ENCODE data around the gene AFDN.

Gene AFDN

GRCh38 chr6:167921831-167922230 lies 95.1 kb downstream of the AFDN start:
- DNase-seq (ENCODE audit: low read depth in 2 of 2): no peak

DNA sequence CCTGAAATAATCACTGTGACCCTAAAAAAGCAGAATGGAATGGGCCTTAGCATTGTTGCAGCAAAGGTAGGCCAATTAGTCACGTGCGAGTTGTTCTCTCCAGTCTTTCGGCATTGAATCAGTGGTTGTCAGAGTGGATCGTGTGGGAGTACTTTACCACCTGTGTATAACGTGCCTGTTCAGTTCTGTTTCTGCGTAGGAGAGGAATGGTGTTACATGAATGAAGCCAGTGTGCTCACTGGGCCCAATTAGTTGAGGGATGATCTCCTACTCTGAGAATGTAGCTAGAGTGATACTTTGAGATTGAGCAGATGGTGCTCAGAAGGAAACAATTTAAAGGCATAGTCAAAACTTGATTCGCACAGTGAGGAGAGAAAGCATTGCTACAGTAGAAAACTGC lies 98.3 kb downstream of the AFDN start:
- no peak for DNase-seq (ENCODE audit: low read depth in 2 of 2)

- DNase-seq (ENCODE audit: low read depth in 2 of 2): no peak
Measured at GRCh38 chr6:167927246-167927645, 100.5 kb downstream of the AFDN start.

DNA sequence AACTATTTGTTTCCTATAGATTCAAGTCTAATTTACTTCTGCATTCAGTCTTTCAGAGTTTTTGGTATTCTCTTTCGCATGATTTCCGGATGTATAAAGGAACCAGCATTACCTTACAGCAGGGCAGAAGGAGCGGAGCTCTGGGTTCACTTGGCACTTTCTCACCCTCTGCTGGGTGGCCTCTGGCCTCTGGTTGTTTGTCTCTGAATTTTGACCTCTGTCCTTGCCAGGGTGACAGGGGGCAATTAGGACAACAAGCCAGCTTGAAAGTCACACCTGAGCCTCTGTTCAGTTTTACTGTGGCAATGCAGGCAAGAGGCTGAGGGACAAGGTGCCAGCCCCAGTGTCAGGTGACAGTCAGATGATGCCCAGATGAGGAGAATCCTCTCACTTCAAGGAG lies 101.4 kb downstream of the AFDN start:
- DNase-seq (ENCODE audit: low read depth in 2 of 2): no peak

DNA sequence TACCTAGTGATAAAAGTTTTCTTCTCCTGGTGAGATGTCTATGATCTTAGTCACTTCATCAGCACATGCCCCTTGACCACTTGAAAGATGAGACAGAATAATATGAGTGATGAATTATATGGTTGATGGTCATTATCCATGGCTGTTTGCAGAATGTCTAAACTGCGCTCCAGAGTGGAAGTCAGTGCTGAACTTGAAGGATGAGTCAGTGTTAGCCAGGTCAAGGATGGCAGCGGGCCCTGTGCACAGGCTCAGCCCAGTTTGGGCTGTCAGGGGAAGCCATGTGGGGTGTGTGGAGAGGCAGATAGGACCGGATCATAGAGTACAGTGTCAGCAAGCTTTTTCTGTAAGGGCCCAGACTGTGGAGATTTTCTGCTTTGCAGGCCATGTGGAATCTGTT lies 103.6 kb downstream of the AFDN start:
- DNase-seq (ENCODE audit: low read depth in 2 of 2): no peak

GRCh38 chr6:167932468-167933276 lies 106.0 kb downstream of the AFDN start:
- DNase-seq (ENCODE audit: low read depth in 2 of 2): no peak

GRCh38 chr6:167933290-167933689 lies 106.6 kb downstream of the AFDN start:
- DNase-seq (ENCODE audit: low read depth in 2 of 2): no peak

- no peak for DNase-seq (ENCODE audit: low read depth in 2 of 2)
Measured at GRCh38 chr6:167933847-167934246, 107.1 kb downstream of the AFDN start.

DNA sequence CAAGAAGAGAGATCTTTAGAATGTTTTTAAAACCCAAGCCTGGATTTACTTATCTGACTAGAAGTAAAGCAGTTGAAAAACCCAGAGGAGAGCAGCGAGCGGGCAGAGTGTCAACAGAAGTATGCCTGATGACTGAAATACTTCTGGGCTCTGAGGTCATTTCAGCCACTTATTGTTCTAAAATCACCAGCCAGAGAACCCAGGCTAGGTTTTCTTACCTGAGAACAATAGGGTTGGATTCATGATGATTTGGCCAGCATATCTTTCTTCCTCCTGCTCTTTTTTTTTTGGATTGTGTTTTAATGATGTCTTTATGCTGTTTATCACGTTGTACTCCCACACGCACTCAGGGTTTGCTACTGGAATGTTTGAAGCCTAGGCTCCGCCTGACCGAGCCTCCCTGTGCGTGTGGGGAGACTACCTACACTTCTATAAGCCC lies 107.7 kb downstream of the AFDN start:
- DNase-seq (ENCODE audit: low read depth in 2 of 2): no peak

GRCh38 chr6:167936051-167936450 lies 109.3 kb downstream of the AFDN start:
- no peak for DNase-seq (ENCODE audit: low read depth in 2 of 2)

GRCh38 chr6:167937301-167937700 lies 110.6 kb downstream of the AFDN start:
- no peak for DNase-seq (ENCODE audit: low read depth in 2 of 2)

DNA sequence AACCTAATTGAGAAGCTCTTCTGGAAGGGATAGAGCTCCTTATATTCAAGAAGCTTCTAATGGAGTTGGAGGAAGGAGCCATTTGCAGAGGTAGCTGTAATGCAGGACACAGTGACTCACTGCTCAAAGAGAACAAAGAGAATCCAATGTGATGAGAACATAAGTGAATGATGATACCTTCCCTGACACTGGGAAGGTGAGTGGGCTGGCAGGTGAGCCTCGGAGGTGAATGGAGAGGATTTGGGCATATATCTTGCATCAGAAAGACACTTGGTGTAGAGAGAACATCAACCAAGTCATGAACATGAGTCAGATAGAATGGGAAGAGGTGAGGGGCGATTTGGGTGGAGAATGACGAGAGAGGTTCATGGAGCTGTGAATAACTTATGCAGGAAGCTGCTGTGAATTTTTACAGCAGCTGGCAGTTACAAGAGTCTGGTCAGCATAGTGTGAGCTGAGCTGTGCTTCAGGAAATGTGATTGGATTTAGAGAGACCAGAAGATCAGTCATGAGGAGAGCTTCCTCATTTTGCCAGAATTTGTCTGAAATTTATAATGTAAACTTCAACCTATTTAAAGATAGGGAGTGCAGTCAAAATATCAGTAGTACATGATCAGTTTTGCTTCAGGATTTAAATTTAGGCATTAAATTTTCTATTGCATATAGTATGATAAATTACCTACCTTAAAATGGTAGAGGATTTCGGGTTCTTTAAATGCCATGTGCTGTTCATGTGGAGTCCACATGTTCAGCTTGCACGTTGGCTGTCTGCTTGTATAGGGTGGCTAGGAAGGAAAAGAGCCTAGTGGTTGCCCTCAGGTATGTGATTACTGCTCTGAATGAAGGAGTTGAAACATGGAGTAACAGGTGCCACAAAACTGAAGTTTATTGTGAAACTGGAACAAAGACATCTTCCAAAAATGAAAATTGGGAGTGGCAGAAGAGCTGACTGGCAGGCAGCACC lies 111.5 kb downstream of the AFDN start:
- no peak for DNase-seq (ENCODE audit: low read depth in 2 of 2)

DNA sequence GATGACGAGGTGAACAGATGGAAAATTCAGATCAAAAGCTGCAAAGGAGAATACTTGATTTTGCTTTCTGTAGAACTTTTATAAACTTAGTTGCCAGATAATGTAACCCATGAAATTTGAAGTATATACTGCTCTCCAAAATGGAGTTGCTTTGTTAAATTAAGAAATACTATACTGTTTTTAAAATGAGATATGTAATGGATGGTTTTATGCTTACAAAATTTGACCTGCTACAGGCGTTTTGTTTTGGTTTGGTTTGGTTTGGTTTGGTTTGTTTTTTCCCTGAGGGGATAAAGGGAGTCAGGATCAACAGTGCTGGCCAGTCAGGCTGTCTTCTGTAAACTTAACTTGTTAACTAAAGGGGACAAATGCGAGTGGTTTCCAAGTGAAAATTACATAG lies 115.1 kb downstream of the AFDN start:
- DNase-seq (ENCODE audit: low read depth in 2 of 2): no peak

DNA sequence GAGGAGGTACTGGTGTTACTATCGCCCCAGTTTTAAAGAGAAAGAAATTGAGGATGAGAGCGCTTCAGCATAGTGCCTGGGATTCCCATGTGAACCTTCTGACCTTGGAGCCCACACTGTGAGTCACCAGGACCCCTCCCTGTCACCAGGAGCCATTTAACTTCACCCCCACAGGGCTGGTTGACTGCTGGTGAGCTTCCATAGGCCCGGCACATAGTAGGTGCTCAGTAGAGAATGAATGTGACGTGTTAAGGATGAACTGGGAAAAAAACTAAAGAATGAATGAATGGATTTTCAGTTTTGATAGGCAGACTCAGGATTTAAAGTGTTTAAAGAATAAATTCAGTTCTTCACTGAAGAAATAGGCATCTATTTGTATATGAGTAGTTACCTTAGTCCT lies 117.4 kb downstream of the AFDN start:
- DNase-seq (ENCODE audit: low read depth in 2 of 2): no peak

DNA sequence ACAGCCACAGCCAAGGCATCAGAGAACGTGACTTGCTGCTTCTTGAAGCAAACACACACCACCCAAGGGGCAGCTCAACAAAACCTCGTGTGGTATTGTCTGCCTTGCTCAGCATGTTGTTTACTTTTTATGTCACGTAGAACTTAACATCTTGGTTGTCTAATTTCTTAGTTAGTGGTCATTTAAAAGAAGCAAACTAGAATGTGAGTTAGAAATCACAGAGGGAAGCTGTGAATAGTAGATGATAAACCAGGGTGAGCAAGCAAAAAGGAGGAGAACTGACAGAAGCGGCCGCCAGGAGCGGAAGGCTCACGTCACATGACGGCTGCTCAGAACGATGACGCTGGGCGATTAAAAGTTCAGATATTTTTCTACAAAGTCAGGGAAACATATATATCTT lies 119.3 kb downstream of the AFDN start:
- no peak for DNase-seq (ENCODE audit: low read depth in 2 of 2)

DNA sequence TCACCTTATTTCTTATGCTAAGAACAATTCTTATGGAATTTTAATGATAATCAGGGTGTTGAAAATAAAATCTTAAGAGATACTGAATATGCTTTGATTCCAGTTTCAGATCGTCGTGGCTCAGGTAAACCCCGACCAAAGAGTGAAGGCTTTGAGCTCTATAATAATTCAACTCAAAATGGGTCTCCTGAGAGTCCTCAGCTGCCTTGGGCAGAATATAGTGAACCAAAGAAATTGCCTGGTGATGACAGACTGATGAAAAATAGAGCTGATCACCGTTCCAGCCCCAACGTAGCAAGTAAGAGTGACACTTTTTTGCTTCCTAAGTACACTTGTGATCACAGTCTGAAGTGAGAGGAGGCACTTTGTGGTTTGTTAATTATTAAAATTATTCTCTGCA lies 119.9 kb downstream of the AFDN start:
- no peak for DNase-seq (ENCODE audit: low read depth in 2 of 2)

DNA sequence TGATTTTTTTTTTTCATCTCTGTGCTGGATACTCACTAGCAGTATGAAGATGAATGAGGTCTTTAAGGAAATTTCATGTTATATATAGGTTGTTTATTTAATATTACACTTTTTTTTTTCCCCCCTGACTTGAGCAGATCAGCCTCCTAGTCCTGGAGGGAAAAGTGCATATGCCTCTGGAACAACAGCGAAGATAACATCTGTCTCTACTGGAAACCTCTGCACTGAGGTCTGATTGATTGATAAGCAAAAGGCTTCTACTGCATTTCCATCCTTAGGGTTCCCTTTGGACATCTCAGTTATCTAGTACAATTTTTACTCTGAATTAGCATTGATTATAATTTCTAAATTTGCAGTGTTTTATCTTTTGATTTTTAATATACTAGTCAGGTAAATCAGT lies 121.0 kb downstream of the AFDN start:
- no peak for DNase-seq (ENCODE audit: low read depth in 2 of 2)

GRCh38 chr6:167948716-167949115 lies 122.0 kb downstream of the AFDN start:
- DNase-seq (ENCODE audit: low read depth in 2 of 2): no peak

DNA sequence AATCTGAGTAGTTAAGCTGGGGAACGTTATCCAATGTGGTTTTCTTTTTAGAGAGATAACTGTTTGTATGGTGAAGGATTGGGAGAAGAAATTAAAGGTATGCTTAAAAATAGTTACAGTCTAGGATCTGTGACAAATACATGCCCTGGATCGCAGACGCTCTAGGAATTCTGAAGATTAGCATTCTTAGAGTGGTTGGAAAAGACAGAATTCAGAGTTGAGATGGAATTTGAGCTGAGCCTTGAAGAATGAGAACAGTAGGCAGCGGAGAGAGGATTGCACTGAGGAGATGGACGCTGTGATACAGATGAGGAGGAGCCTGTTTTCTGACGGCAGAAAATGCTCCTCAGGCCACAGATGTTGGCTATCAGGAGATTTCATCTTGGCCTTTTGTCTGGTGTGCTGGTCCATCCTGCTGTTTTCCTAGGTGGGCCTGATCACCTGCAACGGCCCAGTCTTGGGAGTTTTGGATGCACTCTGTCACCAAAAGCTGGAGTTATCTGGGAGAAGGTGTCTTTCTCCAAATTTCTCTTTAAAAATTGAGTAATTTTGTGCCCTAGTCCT lies 122.5 kb downstream of the AFDN start:
- DNase-seq (ENCODE audit: low read depth in 2 of 2): no peak

GRCh38 chr6:167951781-167952511 lies 125.2 kb downstream of the AFDN start:
- DNase-seq (ENCODE audit: low read depth in 2 of 2): no peak

DNA sequence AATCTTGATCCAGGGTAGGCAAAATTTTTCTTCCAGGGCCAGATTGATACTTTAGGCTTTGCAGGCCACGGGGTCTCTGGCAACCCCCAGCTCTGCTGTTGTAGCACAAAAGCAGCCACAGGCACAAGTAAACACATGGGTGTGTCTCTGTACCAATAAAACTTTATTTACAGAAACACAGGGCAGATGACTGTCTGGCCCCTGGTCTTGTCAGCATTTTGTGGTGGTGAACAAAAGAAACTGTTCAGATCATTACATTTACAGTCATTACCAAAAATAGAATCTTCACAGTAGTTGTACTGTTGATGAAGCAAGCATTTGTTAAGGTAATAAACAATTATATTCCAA lies 125.8 kb downstream of the AFDN start:
- DNase-seq (ENCODE audit: low read depth in 2 of 2): no peak

DNA sequence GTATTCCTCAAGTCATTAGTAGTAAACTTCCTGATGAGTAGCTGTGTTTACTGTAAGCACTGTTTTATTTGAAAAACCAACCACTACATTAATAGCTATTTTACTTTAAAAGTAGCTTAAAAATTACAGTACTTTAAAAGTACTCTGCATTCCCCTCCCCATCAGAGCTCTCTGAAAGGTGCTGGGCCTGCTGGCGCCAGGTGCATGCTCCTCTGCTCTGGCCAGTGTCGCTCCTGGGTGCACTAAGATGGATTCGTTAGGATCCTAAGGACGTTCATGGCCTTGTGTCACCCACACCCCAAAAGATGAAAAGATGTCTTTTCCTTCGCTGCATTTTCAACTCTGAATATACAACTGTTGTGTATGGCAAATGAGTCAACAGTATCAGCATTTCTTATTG lies 126.8 kb downstream of the AFDN start:
- DNase-seq (ENCODE audit: low read depth in 2 of 2): no peak

All from stimulated activated CD8-positive, alpha-beta memory T cell treated with anti-CD3 and anti-CD28 coated beads, Interleukin-2, amount 100 ng/mL, for 48 hours (primary cell).